Adrenal gland (tissue), 5 donors: ENCODE data around the gene GAN.
A peak's percentile ranks its signal among the peaks of the same experiment; 100 is the strongest.

Source experiments
- POLR2A ChIP-seq, 2 donors: fragments of 450-650 bp; IDR thresholded peaks; one replicate each; pipeline ENCODE4 v1.6.1; 2017; ENCODE audit warnings: antibody characterized with exemption in 2 of 2, mild to moderate bottlenecking in 2 of 2, moderate library complexity in 1 of 2
- TF ChIP-seq, protein P1 (sequence below), 6 experiments: fragments of 450-650 bp in 4 of 6; fragments of 200-600 bp in 2 of 6; sonication (generic) in 1 of 6; IDR thresholded peaks; 1 replicate in 5 of 6; 2 replicates in 1 of 6; pipeline versions ENCODE4 v1.5.1 to v1.8.0; 2016 to 2021; ENCODE audit warnings: antibody characterized with exemption in 6 of 6, mild to moderate bottlenecking in 2 of 6, moderate library complexity in 1 of 6
- donor health status: DM: no; HTN: no; CAD: no.

DNA sequence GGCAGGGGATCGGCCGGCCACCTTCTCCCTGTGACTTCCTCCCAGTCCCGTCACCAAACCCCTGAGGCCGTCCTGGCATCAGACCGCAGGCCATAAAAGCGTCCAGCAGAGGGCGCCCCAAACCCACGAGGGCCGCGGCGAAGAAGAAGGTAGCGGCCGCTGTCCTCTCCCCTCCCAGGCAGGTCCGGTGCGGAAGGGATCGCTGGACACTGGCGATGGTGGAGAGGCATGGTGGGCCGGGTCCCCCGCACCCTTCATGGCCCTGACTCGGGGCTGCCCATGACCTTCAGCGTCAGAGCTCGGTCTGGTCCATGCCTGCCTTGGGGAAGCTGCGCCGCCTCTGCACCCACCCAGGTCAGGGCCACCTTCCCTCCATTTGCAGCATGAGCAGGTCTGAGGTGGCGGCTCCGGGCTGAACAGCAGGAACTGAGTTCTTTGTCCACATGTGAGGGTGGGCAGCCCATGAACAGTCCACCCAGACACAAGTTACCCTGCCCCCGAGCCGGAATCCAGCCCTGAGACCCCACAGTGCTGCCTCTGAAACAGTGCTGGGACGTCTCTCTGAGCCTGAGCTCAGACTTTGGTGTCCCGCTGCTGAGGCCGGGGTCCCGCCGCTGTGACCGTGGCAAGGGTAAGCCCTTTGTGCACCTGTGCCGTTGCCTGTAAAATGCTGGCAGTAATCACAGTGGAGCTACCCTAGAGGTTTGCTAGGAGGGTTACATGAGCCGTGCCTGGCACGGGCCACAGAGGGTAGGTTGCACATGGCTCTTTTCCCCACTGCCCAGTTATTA, 89.0 kb downstream of the GAN start:
- TF ChIP-seq, protein P1, sequence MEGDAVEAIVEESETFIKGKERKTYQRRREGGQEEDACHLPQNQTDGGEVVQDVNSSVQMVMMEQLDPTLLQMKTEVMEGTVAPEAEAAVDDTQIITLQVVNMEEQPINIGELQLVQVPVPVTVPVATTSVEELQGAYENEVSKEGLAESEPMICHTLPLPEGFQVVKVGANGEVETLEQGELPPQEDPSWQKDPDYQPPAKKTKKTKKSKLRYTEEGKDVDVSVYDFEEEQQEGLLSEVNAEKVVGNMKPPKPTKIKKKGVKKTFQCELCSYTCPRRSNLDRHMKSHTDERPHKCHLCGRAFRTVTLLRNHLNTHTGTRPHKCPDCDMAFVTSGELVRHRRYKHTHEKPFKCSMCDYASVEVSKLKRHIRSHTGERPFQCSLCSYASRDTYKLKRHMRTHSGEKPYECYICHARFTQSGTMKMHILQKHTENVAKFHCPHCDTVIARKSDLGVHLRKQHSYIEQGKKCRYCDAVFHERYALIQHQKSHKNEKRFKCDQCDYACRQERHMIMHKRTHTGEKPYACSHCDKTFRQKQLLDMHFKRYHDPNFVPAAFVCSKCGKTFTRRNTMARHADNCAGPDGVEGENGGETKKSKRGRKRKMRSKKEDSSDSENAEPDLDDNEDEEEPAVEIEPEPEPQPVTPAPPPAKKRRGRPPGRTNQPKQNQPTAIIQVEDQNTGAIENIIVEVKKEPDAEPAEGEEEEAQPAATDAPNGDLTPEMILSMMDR (IDR thresholded peaks at IDR 0.05), result peak; percentile 94 to 97 (median 95)
- no peak for TF ChIP-seq POLR2A (IDR thresholded peaks at IDR 0.05)
